Nephron (organoid): ENCODE results near the gene MTREX.

Experiments
- H3K27ac Mint-ChIP-seq, 3 experiments: 2 replicates each; pipeline ENCODE4 v1.8.0; 2020; ENCODE audit warnings: mixed read lengths in 3 of 3, mild to moderate bottlenecking in 2 of 3, moderate library complexity in 1 of 3
- H3K27me3 Mint-ChIP-seq: 2 replicates; pipeline ENCODE4 v1.8.0; 2021; ENCODE audit warnings: low read depth, mild to moderate bottlenecking, moderate library complexity, mixed read lengths
- H3K36me3 Mint-ChIP-seq: 2 replicates; pipeline ENCODE4 v1.8.0; 2020; ENCODE audit warnings: low read depth, mixed read lengths
- H3K4me1 Mint-ChIP-seq: 2 replicates; pipeline ENCODE4 v1.8.0; 2020; ENCODE audit warnings: mixed read lengths
- H3K4me3 Mint-ChIP-seq, 3 experiments: 2 replicates each; pipeline ENCODE4 v1.8.0; 2020; ENCODE audit warnings: mild to moderate bottlenecking in 3 of 3, mixed read lengths in 3 of 3, moderate library complexity in 2 of 3
- H3K9me3 Mint-ChIP-seq: 2 replicates; pipeline ENCODE4 v1.8.0; 2020; ENCODE audit warnings: mixed read lengths
- CTCF ChIP-seq, 3 experiments: fragments of 200-600 bp; sonication (generic); IDR thresholded peaks; one replicate each; pipeline ENCODE4 v1.5.0; 2021; ENCODE audit warnings: antibody characterized with exemption in 3 of 3; ENCODE audit not compliant: unreplicated experiment in 3 of 3

The MTREX gene

DNA sequence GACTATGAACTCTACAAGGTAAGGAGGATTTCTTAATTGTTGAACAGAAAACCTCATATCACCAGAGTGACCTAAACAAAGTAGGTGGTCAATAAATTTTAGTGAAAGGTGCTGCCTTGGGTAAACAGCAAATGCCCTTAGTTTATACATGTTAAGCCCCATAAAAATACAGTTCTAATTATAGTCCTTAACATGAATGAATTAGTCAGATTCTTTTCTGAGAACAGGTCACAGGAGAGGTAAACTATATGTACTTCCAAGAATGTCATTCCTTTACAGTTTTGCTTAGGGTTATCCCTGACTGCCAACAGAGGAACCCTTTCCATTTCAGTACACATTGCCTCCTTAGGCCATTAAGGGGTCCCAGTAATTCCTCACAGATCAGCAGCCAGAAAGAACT, 162.1 kb downstream of the MTREX start:
- H3K36me3 Mint-ChIP-seq = peaks cover 24% of the 10 kb centered on the region
- peaks cover 34% of the 10 kb centered on the region for H3K4me1 Mint-ChIP-seq
- H3K27me3 Mint-ChIP-seq = no peaks in the 10 kb centered on the region
- TF ChIP-seq CTCF (IDR thresholded peaks at IDR 0.05; ENCODE audit: unreplicated experiment in 3 of 3) = no peak
- H3K27ac Mint-ChIP-seq = peak overlapping the region; percentile 96 to 99 (median 96)
- H3K4me3 Mint-ChIP-seq = no peak overlapping the region
- H3K9me3 Mint-ChIP-seq = no peaks in the 10 kb centered on the region

DNA sequence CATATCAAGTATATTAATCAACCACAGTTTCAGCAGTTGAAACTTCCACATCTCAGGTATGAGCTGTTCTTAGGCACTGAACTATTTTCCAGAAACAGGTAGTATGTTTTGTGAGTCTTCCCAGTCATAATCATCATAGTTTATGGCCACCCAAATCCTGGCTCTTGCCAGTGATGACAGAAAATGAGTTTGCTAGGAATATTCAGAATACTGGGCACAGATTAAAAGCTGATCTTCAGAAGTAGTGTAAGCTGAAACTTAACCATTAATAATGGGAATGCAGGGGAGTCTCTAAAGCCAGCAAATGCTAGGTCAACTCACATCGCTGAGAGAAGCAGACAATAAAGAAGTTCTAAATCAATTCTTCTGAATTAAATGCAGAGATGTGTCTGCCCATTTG, 162.5 kb downstream of the MTREX start:
- peak overlapping the region; percentile 96 to 99 (median 96) for H3K27ac Mint-ChIP-seq
- H3K9me3 Mint-ChIP-seq = no peaks in the 10 kb centered on the region
- H3K27me3 Mint-ChIP-seq = no peaks in the 10 kb centered on the region
- TF ChIP-seq CTCF (IDR thresholded peaks at IDR 0.05; ENCODE audit: unreplicated experiment in 3 of 3) = no peak
- H3K4me1 Mint-ChIP-seq = peaks cover 34% of the 10 kb centered on the region
- peaks cover 21% of the 10 kb centered on the region for H3K36me3 Mint-ChIP-seq
- no peak overlapping the region for H3K4me3 Mint-ChIP-seq

DNA sequence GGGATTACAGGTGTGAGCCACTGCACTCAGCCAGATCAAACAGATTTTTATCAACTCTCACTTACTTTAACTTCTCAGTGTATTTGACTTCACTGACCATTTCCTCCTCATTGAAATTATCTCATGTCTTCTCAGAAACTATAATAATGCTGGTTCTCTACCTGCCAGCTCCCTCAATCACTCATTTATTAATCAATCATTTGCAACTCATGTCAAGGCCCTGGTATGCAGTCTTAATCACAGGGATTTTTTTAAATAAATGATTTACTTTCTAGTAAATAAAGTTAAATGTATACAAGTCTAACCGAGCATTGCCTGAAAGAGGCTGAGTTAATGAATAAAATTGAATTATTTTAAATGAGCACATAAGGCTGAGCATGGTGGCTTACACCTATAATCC, 163.7 kb downstream of the MTREX start:
- Mint-ChIP-seq H3K9me3 (no peaks in the 10 kb centered on the region), H3K36me3 (peaks cover 11% of the 10 kb centered on the region), H3K27ac (peak overlapping the region; percentile 96 to 99 (median 96)), H3K27me3 (no peaks in the 10 kb centered on the region), H3K4me1 (peaks cover 31% of the 10 kb centered on the region), H3K4me3 (peak overlapping the region in 1 of 3 experiments; percentile 24)
- no peak for TF ChIP-seq CTCF (IDR thresholded peaks at IDR 0.05; ENCODE audit: unreplicated experiment in 3 of 3)

DNA sequence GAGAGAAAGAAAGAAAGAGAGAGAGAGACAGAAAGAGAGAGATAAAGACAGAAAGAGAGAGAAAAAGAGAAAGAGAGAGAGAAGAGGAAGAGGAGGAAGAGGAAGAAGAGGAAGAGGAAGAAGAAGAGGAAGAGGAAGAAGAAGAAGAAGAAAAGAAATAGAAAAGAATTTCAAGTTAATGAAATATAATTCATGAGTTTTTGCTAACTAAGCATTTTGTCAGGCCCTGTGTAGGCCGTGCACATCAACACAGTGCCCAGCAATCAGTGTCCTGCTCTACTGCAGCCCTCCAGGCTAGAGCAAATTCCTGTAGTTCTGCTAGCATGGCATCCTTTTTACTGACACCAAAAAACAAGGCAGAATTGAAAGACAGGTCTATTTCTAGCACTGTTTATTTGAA, 164.9 kb downstream of the MTREX start:
- H3K9me3 Mint-ChIP-seq = no peaks in the 10 kb centered on the region
- no peak for TF ChIP-seq CTCF (IDR thresholded peaks at IDR 0.05; ENCODE audit: unreplicated experiment in 3 of 3)
- H3K36me3 Mint-ChIP-seq = peaks cover 8% of the 10 kb centered on the region
- peaks cover 31% of the 10 kb centered on the region for H3K4me1 Mint-ChIP-seq
- H3K27me3 Mint-ChIP-seq = no peaks in the 10 kb centered on the region
- H3K4me3 Mint-ChIP-seq = no peak overlapping the region
- peak overlapping the region; percentile 25 to 99 (median 72) for H3K27ac Mint-ChIP-seq
